ENCODE data around the gene TYMP. TPM values are rescaled to one million over a fixed set of nuclear protein-coding genes. Genes with fewer than 3 reads are reported as not detected.

The TYMP gene
- total and polyA plus RNA-seq, 2 donors (not counting 3 experiments of a cell fraction or from before 2014, with no cell fraction given): 2.0 to 2.4 TPM

GRCh38 chr22:50537765-50538164, 8.0 kb upstream of the TYMP start:
- no peak overlapping the region for H3K9ac ChIP-seq (replicated peaks; ENCODE audit: extremely low read depth, insufficient read depth, low read length)
- ChIA-PET POLR2A (no interaction called here), CTCF (interaction anchor here (0.9 kb wide), 1 partner anchor 12 kb away, joined by 3 read pairs; the partner anchor contains the start of gene SCO2)
- no peak for TF ChIP-seq JUN (IDR thresholded peaks at IDR 0.05; ENCODE audit: borderline replicate concordance, insufficient read depth, insufficient read length, low read depth)
- no peak for TF ChIP-seq EZH2 (IDR thresholded peaks at IDR 0.05; ENCODE audit: borderline replicate concordance, low read depth, low read length, severe bottlenecking)
- no peak for TF ChIP-seq GATA2 (IDR thresholded peaks at IDR 0.05; ENCODE audit: insufficient read depth, insufficient read length, low read depth, low read length)
- TF ChIP-seq FOS (IDR thresholded peaks at IDR 0.05; ENCODE audit: borderline replicate concordance, insufficient read depth, low read length): no peak
- TF ChIP-seq MAX (IDR thresholded peaks at IDR 0.05; ENCODE audit: insufficient read depth, insufficient read length): no peak
- TF ChIP-seq CTCF (IDR thresholded peaks at IDR 0.05; ENCODE audit: extremely low read depth in 1 of 2, insufficient read depth in 1 of 2, low read depth in 1 of 2, low read length in 2 of 2): no peak
- TF ChIP-seq MYC (IDR thresholded peaks at IDR 0.05; ENCODE audit: low read depth, low read length): no peak
- no peak for TF ChIP-seq POLR2A (IDR thresholded peaks at IDR 0.05; ENCODE audit: low read depth, low read length)
- TF ChIP-seq POLR2AphosphoS5 (IDR thresholded peaks at IDR 0.05; ENCODE audit: insufficient read depth, low read depth, low read length): no peak
- no peaks in the 10 kb centered on the region for H3K9me1 ChIP-seq (replicated peaks; ENCODE audit: control insufficient read depth, extremely low read depth, insufficient read depth, low read length)
- no TSS peak for BruUV-seq (replicated peaks)
- H4K20me1 ChIP-seq (replicated peaks; ENCODE audit: control insufficient read depth, extremely low read depth, insufficient read depth, low read length): no peaks in the 10 kb centered on the region
- H2AFZ ChIP-seq (ENCODE audit: low read depth, low read length): no peak overlapping the region
- peaks cover 0 to 1% of the 10 kb centered on the region in 2 experiments for H3K27me3 ChIP-seq (ENCODE audit: control insufficient read depth in 2 of 2, insufficient read depth in 2 of 2, low read length in 2 of 2)
- intact Hi-C loops (cut with micrococcal nuclease): no loop called here
- no peaks in the 10 kb centered on the region for H3K4me1 ChIP-seq (ENCODE audit: control insufficient read depth, extremely low read depth, insufficient read depth, low read length)
- no peak overlapping the region for H3K27ac ChIP-seq (ENCODE audit: insufficient read depth, low read depth, low read length)
- H3K36me3 ChIP-seq (ENCODE audit: control insufficient read depth in 2 of 2, extremely low read depth in 1 of 2, insufficient read depth in 2 of 2, low read length in 2 of 2): no peaks in the 10 kb centered on the region
- H3K4me3 ChIP-seq (replicated peaks in 1 of 3; ENCODE audit: insufficient read depth in 1 of 3, low read depth in 1 of 3, low read length in 3 of 3): no peak overlapping the region
- FAIRE-seq: no peak
- no peaks in the 10 kb centered on the region for H3K9me3 ChIP-seq (replicated peaks; ENCODE audit: control insufficient read depth, insufficient read depth, low read length)
- dilution Hi-C loops (cut with MboI; ENCODE audit: extremely low pct_ligation_motif_present, low sequenced_read_pairs): no loop called here
- H3K79me2 ChIP-seq (ENCODE audit: control insufficient read depth, insufficient read depth, low read length): no peaks in the 10 kb centered on the region
- H3K4me2 ChIP-seq (ENCODE audit: insufficient read depth, low read length): no peak overlapping the region
- DNase-seq (ENCODE audit: low read depth, low spot score): no peak

All from endothelial cell of umbilical vein (primary cell).